ENCODE measurements around the gene ST3GAL4.

DNA sequence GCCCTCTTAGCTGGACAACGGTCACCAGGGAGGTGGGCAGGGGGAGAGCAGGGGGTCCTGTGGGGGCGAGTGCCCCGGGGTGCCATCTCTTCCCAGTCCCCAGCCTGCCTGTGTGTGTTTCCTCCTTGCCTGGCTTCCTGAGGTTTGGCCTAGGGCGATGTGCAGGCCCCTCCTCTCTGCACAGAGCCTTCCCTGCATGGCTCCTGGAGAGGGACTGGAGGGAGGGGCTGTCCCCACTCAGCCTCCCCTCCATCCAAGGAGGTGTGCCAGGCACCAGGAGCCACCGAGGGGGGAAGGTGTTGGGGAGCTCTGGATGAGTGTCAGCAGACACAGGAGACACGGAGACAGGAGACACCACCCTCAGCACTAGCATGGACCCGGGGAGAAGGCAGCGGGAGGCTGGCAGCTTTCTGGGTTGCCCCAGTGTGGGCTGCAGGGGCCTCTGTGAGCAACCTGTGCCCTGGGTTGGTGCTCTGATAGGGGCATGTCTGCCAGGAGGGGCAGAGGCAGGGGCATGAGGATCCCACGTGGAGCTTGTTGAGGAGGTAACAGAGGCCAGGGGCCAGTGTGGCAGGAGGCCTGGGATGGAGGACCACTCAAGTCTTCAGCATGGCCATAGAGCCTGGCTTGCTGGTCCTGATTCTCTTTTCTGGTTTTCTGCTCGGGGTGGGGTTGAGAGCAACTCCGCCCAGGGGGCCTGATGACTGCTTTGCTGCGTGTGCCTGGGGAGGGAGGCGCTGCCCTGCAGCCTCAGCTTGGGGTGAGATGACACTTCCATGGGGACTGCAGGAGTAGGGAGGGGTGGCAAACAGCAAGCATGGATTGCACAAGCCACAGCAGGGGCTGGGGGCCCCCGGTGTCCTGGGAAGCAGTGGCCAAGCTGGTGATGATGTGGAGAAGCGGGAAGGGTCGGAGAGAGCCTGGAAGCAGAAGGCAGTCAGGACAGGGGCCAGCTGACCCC, 78.8 kb downstream of the ST3GAL4 start:
- no peak for TF ChIP-seq SMC3 (IDR thresholded peaks at IDR 0.05)
- no peak for TF ChIP-seq REST (IDR thresholded peaks at IDR 0.05)
- TF ChIP-seq POLR2A (IDR thresholded peaks at IDR 0.05; ENCODE audit: low read length): no peak
- TF ChIP-seq CTCF (IDR thresholded peaks at IDR 0.05): no peak
- TF ChIP-seq, protein P1, sequence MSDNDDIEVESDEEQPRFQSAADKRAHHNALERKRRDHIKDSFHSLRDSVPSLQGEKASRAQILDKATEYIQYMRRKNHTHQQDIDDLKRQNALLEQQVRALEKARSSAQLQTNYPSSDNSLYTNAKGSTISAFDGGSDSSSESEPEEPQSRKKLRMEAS (IDR thresholded peaks at IDR 0.05): no peak
- TF ChIP-seq EP300 (IDR thresholded peaks at IDR 0.05): no peak
- TF ChIP-seq NPAS2 (CRISPR knock-in tag; IDR thresholded peaks at IDR 0.05; ENCODE audit: borderline replicate concordance): no peak
- no peak for TF ChIP-seq BHLHE40 (IDR thresholded peaks at IDR 0.05; ENCODE audit: low read depth, low read length)
- no peak for TF ChIP-seq HOXA7 (CRISPR knock-in tag; IDR thresholded peaks at IDR 0.05)
- no peak for TF ChIP-seq RCOR1 (IDR thresholded peaks at IDR 0.05; ENCODE audit: low read depth, low read length)
- no peak for TF ChIP-seq JUN (IDR thresholded peaks at IDR 0.05)
- TF ChIP-seq CHD2 (IDR thresholded peaks at IDR 0.05; ENCODE audit: low read length, partially characterized antibody): no peak

All from A549 (cell line).